Sigmoid colon (tissue), 7 donors: ENCODE results near the gene FTCD. TPM values are rescaled to one million over a fixed set of nuclear protein-coding genes. Genes with fewer than 3 reads are reported as not detected.

ENCODE experiments used
- DNase-seq: peaks from one replicate; pipeline ENCODE4 v3.0.0-alpha.2; 2019
- H3K27ac ChIP-seq, 4 donors: fragments of 200-600 bp; sonication (generic); one replicate each; pipeline ENCODE4 v1.5.1; 2016 to 2019; ENCODE audit warnings: mild to moderate bottlenecking in 1 of 4
- H3K27me3 ChIP-seq, 3 donors: fragments of 200-600 bp; sonication (generic); one replicate each; pipeline ENCODE4 v1.5.1; 2019; ENCODE audit warnings: mild to moderate bottlenecking in 1 of 3
- H3K36me3 ChIP-seq, 4 donors: fragments of 200-600 bp; sonication (generic); one replicate each; pipeline ENCODE4 v1.5.1; 2016 to 2019
- H3K4me1 ChIP-seq, 4 donors: fragments of 200-600 bp; sonication (generic); one replicate each; pipeline ENCODE4 v1.5.1; 2017 to 2019
- H3K4me3 ChIP-seq, 4 donors: fragments of 200-600 bp; sonication (generic); one replicate each; pipeline ENCODE4 v1.5.1; 2017 to 2019; ENCODE audit warnings: mild to moderate bottlenecking in 2 of 4, moderate library complexity in 1 of 4
- H3K9me3 ChIP-seq, 4 donors: fragments of 200-600 bp in 3 of 4; sonication (generic) in 3 of 4; one replicate each; pipeline versions ENCODE4 v1.5.1 to v1.6.1; 2013 to 2019
- EP300 ChIP-seq, 4 donors: sonication (generic); formaldehyde crosslinking; IDR thresholded peaks; one replicate each; pipeline ENCODE4 v1.6.1; 2017; ENCODE audit warnings: antibody characterized with exemption in 4 of 4
- POLR2A ChIP-seq, 2 donors: fragments of 450-650 bp; IDR thresholded peaks; one replicate each; pipeline ENCODE4 v1.6.1; 2016; ENCODE audit warnings: antibody characterized with exemption in 2 of 2, mild to moderate bottlenecking in 2 of 2, moderate library complexity in 2 of 2
- POLR2AphosphoS5 ChIP-seq, 4 donors: sonication (generic); formaldehyde crosslinking; IDR thresholded peaks; one replicate each; pipeline ENCODE4 v1.6.1; 2017; ENCODE audit warnings: antibody characterized with exemption in 4 of 4
- WGBS, 2 donors: extraction: QIAGEN DNeasy Blood & Tissue Kit; methylation state at CpG; one replicate each; pipeline ENCODE4 v1.1.7; 2013; 5-methylcytosine and 5-hydroxymethylcytosine counted together
- intact Hi-C: fragments of 100-400 bp; cut with DNase I; formaldehyde crosslinking; loops from one replicate; pipeline ENCODE4 v1.15.1; 2023
- polyA plus RNA-seq, 3 donors: library from polyadenylated mRNA; stranded (reverse); fragments of 200-250 nt; gene quantifications; one replicate each; pipeline ENCODE4 v1.2.3, GENCODE V29; 2013
- total RNA-seq, 4 donors: library from RNA; depleted of rRNA; stranded (reverse); fragments of >200 nt; gene quantifications; one replicate each; pipeline ENCODE4 v1.1.0, GENCODE V29; 2016
- TF ChIP-seq, protein P1 (sequence below), 4 experiments: fragments of 450-650 bp in 3 of 4; fragments of 200-600 bp in 1 of 4; IDR thresholded peaks; one replicate each; pipeline ENCODE4 v1.5.1; 2016 to 2019; ENCODE audit warnings: antibody characterized with exemption in 4 of 4, mild to moderate bottlenecking in 3 of 4, moderate library complexity in 2 of 4
- donor health status: healthy with polysubstance abuse.
- donor health status: Bipolar disorder and iron deficiency.
- donor health status: healthy.

FTCD gene
- total and polyA plus RNA-seq, 7 donors: 0.20 to 1.4 TPM; not detected in 5

DNA sequence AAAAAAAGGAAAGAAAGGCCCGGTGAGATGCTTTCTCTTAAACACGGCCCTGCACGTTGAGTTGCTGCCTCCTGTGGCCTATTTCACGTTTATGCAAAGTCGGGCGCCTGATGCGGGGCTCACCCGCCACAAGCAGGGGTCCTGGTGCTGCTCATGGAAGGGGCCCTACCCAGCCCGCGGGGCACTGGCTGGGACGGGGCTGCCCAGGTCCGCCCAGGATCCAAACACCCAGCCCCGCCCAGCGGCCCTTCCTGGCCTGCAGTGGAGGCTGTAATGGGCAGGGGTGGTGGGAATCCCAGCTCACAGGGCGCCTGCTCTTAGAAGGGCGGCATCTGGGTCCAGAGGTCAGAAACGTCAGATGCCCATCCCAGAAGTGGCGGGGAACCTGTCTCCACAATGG, 55.9 kb downstream of the FTCD start:
- Histone ChIP-seq H3K27ac (peak overlapping the region; percentile 98 to 100 (median 99)), H3K9me3 (peaks cover 0 to 8% (median 0%) of the 10 kb centered on the region in 4 donors), H3K27me3 (no peaks in the 10 kb centered on the region), H3K36me3 (no peaks in the 10 kb centered on the region), H3K4me3 (peak overlapping the region; percentile 89 to 98 (median 92)), H3K4me1 (peaks cover 0 to 53% (median 41%) of the 10 kb centered on the region in 4 donors)
- intact Hi-C loops: no loop called here
- peak; percentile 85 for DNase-seq
- TF ChIP-seq POLR2A (IDR thresholded peaks at IDR 0.05) (peak in 1 of 2 donors; percentile 41), EP300 (IDR thresholded peaks at IDR 0.05) (no peak), POLR2AphosphoS5 (IDR thresholded peaks at IDR 0.05) (peak; percentile 34 to 66 (median 42))
- TF ChIP-seq, protein P1, sequence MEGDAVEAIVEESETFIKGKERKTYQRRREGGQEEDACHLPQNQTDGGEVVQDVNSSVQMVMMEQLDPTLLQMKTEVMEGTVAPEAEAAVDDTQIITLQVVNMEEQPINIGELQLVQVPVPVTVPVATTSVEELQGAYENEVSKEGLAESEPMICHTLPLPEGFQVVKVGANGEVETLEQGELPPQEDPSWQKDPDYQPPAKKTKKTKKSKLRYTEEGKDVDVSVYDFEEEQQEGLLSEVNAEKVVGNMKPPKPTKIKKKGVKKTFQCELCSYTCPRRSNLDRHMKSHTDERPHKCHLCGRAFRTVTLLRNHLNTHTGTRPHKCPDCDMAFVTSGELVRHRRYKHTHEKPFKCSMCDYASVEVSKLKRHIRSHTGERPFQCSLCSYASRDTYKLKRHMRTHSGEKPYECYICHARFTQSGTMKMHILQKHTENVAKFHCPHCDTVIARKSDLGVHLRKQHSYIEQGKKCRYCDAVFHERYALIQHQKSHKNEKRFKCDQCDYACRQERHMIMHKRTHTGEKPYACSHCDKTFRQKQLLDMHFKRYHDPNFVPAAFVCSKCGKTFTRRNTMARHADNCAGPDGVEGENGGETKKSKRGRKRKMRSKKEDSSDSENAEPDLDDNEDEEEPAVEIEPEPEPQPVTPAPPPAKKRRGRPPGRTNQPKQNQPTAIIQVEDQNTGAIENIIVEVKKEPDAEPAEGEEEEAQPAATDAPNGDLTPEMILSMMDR (IDR thresholded peaks at IDR 0.05): peak in 2 of 4 experiments; percentile 11 to 17
- 8 to 41% methylated on average over 18 of the region's 18 CpGs for whole genome bisulfite sequencing, 2 donors

DNA sequence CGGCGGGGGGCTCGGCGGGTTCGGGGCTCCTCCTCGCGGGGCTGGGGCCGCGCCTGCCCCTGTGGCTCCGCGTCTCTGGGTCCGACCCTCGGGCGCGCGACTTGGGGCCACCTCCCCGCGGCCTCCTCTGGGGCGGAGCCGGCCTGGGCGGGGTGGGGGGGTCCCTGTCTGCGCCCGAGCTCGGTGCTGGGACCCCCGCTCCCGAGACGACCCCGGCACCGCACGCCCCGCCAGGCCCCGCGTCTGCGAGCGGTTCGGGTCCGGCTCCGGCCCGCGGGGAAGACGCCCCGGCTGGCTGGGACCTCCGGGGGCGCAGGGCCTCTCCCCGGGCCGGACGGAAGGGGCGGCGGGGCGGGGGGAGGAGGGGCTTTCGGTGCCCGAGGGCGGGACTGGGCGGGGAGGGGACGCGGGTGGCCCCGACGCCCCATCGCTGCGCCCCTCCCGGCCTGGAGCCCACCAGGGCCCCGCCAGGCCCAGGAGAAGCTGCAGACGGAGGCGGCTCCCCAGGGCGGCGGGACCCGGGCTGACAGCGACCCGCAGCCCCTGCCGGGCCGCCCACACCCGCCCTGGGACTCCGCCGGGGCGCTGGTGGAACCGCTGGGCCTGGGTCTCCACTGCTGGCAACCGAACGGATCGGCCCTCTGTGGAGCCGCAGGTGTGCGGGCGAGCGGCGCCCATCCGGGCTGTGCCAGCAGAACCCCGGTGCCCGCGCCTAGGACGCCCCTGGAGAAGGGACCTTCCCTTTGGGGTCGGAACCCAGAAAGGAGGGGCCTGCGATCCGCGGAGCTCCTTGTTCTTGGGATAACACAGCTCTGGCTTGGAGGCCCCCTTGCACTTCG, 56.9 kb downstream of the FTCD start:
- 2 to 6% methylated on average over 94 of the region's 94 CpGs for WGBS, 2 donors
- DNase-seq: peak; percentile 78

DNA sequence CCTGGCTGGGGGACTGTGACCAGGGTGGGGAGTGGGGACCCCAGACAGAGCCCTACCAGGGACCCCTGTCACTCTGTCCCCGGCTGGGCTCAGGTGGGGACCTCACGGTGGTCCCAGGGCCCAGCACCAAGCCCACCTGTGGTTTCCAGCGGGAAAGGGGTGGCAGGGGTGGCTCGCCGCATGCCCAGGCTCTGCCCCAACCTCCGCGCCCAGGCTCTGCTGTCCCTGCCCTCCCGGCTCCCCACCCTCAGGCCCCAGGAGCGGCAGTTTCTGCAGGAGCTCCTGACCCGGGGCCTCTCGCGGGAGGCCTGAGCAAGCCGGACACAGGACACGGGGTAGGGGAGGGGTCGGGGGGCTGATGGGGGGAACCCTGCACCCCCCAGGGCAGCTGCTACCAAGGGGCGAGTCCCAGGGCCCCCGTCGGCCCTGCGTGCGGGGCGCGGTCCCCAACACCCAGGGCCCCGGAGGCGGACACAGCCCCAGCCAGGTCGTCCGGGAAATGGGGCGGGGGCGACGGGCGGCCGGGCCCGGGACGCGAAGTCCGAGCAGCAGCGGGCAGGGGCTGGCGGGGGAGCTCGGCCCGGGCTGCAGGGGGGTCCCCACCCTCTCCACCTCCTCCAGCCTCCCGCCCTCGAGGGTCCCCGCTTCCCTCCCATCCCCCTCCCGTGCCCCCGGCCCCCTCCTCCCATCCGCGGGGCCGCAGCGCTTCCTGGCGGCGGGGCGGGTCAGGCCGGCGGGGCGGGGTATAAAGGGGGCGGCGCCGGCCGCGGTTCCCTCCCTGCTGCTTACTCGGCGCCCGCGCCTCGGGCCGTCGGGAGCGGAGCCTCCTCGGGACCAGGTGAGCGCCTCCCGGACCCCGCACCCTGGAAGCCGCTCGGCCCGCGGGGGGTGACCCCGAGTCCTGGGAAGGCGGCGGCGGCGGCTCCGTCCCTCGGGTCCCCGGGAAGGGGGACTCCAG, 57.8 kb downstream of the FTCD start, which contains the start of gene COL6A2:
TSS of gene COL6A2 (plus strand) at position 777 of the 958 bp plus-strand sequence.
- Histone ChIP-seq H3K9me3 (peaks cover 0 to 7% (median 0%) of the 10 kb centered on the region in 4 donors), H3K4me3 (peak within 1 kb of the TSS; percentile 89 to 98 (median 92)), H3K27ac (peak within 1 kb of the TSS; percentile 98 to 100 (median 99)), H3K27me3 (no peaks in the 10 kb centered on the region), H3K4me1 (peaks cover 0 to 69% (median 52%) of the 10 kb centered on the region in 4 donors), H3K36me3 (no peaks in the 10 kb centered on the region)
- peak; percentile 91 for DNase-seq
- TF ChIP-seq EP300 (IDR thresholded peaks at IDR 0.05) (no peak), POLR2A (IDR thresholded peaks at IDR 0.05) (peak; percentile 44 to 89), POLR2AphosphoS5 (IDR thresholded peaks at IDR 0.05) (peak; percentile 85 to 98 (median 94))
- TF ChIP-seq, protein P1 (IDR thresholded peaks at IDR 0.05): peak in 1 of 4 experiments; percentile 49
- intact Hi-C loops: loop anchor here (1.0 to 2.0 kb wide), 2 partner anchors 43 to 124 kb away; no protein-coding TSS in a partner anchor
- WGBS, 2 donors: 3 to 6% methylated on average over 83 of the region's 83 CpGs

More for the DNA sequence above, 56.9 kb downstream of the FTCD start:
- no peaks in the 10 kb centered on the region for H3K27me3 ChIP-seq
- TF ChIP-seq POLR2AphosphoS5 (IDR thresholded peaks at IDR 0.05) (peak in 1 of 4 donors; percentile 41), POLR2A (IDR thresholded peaks at IDR 0.05) (no peak)
- TF ChIP-seq, protein P1 (IDR thresholded peaks at IDR 0.05): no peak
- peaks cover 0 to 8% (median 0%) of the 10 kb centered on the region in 4 donors for H3K9me3 ChIP-seq
- H3K4me1 ChIP-seq: peaks cover 0 to 60% (median 47%) of the 10 kb centered on the region in 4 donors
- peak overlapping the region; percentile 98 to 100 (median 99) for H3K27ac ChIP-seq
- intact Hi-C loops: loop anchor here (1.0 kb wide), 1 partner anchor 125 kb away; no protein-coding TSS in a partner anchor
- H3K4me3 ChIP-seq: peak overlapping the region; percentile 89 to 98 (median 92)
- no peaks in the 10 kb centered on the region for H3K36me3 ChIP-seq

DNA sequence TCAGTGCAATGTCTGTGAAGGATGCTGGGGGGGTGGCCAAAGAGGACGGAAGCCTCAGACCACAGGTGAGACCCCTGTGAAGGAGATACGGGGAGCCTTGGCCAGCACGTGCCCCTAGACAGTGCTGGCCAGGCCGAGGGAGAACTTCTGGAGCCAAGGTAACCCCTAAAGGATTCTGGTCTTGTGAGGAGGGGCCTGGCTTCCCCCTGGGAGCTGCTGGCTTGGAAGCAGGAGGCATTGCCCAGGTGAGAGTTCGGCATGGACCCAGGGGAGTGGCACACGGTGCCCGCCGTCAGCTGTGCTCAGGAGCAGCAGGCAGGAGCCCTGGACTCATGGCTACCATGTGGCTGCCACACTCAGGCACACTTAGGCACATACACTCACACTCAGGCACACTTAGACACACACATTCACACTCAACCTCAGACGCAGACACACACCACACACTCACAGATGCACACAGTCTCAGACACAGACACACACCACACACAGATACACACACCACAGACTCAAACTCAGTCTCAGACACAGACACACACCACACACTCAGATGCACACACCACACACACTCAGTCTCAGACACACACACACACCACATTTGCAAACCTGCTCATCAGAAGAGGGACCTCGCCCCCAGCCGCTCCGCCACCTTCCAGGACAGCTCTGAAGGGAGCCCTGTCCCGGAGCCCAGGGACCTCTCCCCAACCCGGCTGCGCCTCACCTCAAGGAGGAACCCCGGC, 58.6 kb downstream of the FTCD start:
- DNase-seq: peak; percentile 70
- Histone ChIP-seq H3K4me3 (peak overlapping the region; percentile 89 to 98 (median 92)), H3K36me3 (no peaks in the 10 kb centered on the region), H3K27me3 (no peaks in the 10 kb centered on the region), H3K9me3 (no peaks in the 10 kb centered on the region), H3K4me1 (peaks cover 0 to 75% (median 57%) of the 10 kb centered on the region in 4 donors), H3K27ac (peak overlapping the region; percentile 98 to 100 (median 99))
- 57 to 80% methylated on average over 16 of the region's 16 CpGs for WGBS, 2 donors
- no peak for TF ChIP-seq EP300 (IDR thresholded peaks at IDR 0.05)
- TF ChIP-seq, protein P1 (IDR thresholded peaks at IDR 0.05): no peak
- TF ChIP-seq POLR2AphosphoS5 (IDR thresholded peaks at IDR 0.05): no peak
- TF ChIP-seq POLR2A (IDR thresholded peaks at IDR 0.05): no peak
- intact Hi-C loops: loop anchor here (2.0 kb wide), 1 partner anchor 42 kb away; no protein-coding TSS in a partner anchor
